Measurements from ENCODE around the gene ERCC4. TPM values are rescaled to one million over a fixed set of nuclear protein-coding genes. Genes with fewer than 3 reads are reported as not detected.

ERCC4 gene
- total RNA-seq, 1 donor from 2014 or later, result 5.2 TPM

DNA sequence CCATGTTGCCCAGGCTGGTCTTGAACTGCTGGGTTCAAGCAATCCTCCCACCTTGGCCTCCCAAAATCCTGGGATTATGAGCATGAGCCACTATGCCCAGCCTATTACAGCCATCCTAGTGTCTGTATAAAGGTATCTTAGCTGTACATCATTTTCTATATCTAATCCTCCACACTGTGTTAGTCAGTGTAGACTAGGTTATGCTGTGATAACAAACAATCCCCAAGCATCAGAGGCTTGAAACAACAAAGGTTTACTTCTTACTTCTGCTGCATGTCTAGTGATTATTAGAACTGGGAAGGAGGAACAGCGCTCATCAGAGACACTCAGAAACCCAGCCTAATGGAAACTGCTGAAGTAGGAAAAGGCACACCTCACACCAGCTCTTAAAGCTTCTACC lies 68.1 kb downstream of the ERCC4 start:
- no peak for ATAC-seq
- DNase-seq (ENCODE audit: low spot score), result no peak

GRCh38 chr16:13992322-13992721 lies 72.4 kb downstream of the ERCC4 start:
- ATAC-seq, result no peak

DNA sequence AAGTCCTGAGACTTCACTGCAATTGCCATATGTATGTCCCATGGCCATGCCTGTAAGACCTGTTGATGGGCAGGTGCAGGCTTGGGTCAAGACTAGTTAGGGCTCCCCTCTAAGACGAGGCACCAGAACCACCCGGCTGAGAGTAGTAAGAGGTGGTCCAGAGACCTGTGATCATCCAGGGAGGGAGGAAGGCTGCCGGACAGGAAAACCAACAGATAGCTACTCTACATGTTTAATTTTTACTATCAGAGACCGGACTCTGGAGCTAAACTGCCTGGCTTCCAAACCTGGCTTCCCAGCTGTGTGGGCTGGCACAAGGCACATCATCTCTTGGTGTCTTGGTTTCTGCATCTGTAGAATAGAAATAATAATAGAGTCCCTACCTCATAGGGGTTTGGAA lies 73.0 kb downstream of the ERCC4 start:
- DNase-seq (ENCODE audit: low spot score) (peak; percentile 19), ATAC-seq (no peak)

More at GRCh38 chr16:13992322-13992721, 72.4 kb downstream of the ERCC4 start:
- peak; percentile 28 for DNase-seq (ENCODE audit: low spot score)

DNA sequence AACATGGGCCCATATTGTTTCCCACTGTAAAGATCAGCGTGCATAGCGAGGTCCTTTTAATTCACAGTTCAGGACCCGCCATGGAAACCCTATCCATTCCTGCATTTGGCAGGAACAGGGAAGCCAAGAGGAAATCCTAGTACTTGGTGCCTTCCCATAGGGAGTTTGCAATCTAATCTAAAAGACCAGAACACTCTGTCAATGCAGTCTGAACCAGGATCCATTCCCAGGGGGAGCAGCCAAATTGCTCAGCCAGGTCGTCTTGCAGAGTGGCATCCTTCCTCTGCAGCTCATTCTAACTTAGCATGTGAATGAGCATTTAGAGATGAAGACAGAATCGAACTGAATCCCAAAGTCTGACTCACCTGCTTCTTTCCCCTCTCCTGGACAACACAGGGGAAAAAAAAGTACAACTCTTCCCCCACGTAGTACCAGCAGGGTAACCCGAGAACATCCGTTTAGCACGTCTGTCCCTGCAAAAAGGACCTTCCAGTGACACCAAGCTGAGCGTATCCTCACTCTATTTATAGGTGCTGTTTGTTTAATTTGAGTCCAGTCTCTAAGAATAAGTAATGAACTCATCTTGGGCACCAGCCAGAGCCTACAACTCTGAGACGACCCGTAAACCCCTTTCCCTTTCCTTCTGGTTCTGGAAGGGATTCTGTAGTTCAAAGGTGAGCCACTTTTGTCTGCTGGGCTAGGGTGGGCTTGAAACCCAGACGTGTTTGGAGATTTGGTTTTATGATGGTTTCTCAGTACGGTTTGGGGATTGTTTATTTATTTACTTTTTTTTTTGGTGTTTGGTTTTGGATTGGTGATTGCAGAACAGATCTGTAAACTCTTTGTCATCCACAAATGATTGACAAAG lies 74.5 kb downstream of the ERCC4 start:
- peak; percentile 15 for ATAC-seq
- DNase-seq (ENCODE audit: low spot score), result peak; percentile 43

GRCh38 chr16:13995194-13995593 lies 75.2 kb downstream of the ERCC4 start:
- DNase-seq (ENCODE audit: low spot score), result peak; percentile 58
- peak; percentile 89 for ATAC-seq

DNA sequence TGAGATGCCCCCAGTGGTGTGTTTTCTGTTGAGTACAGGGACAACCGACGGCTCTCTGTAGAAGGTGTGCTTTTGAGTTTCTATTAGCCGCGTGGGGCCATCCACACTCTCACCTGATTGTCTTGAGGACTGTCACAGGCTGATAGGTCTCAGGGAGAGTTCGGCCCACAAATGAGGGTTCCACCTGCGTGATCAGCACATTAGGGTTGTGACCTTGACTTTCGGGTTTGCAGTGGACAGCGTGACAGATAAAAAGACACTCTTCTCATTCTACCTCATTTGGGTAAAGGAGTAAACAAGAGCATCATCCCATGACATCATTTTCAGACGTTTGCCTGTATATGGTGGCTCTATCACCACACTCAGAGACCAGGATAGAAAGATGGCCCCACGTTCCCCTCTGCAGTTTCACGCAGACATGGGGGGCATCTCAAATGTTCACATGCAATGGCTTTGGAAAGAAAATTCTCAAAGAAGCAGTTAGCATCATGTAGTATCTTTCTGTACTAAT lies 76.9 kb downstream of the ERCC4 start:
- DNase-seq (ENCODE audit: low spot score) (no peak), ATAC-seq (no peak)

DNA sequence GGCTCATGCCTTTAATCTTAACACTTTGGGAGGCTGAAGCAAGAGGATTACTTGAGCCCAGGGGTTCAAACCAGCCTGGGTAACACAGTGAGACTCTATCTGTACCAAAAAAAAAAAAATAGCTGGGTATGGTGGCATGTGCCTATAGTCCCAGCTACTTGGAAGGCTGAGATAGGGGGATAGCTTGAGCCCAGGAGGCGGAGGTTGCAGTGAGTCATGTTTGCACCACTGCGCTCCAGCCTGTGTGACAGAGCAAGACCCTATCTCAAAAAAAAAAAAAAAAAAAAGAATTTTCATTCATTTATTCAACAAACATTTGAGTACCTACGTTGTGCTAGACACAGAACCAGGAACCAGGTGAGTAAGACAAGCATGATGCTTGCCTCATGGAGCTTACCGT lies 77.6 kb downstream of the ERCC4 start:
- ATAC-seq, result no peak

GRCh38 chr16:13997933-13998332 lies 78.0 kb downstream of the ERCC4 start:
- DNase-seq (ENCODE audit: low spot score) (no peak), ATAC-seq (peak; percentile 66)

More for the DNA sequence above, 77.6 kb downstream of the ERCC4 start:
- no peak for DNase-seq (ENCODE audit: low spot score)

DNA sequence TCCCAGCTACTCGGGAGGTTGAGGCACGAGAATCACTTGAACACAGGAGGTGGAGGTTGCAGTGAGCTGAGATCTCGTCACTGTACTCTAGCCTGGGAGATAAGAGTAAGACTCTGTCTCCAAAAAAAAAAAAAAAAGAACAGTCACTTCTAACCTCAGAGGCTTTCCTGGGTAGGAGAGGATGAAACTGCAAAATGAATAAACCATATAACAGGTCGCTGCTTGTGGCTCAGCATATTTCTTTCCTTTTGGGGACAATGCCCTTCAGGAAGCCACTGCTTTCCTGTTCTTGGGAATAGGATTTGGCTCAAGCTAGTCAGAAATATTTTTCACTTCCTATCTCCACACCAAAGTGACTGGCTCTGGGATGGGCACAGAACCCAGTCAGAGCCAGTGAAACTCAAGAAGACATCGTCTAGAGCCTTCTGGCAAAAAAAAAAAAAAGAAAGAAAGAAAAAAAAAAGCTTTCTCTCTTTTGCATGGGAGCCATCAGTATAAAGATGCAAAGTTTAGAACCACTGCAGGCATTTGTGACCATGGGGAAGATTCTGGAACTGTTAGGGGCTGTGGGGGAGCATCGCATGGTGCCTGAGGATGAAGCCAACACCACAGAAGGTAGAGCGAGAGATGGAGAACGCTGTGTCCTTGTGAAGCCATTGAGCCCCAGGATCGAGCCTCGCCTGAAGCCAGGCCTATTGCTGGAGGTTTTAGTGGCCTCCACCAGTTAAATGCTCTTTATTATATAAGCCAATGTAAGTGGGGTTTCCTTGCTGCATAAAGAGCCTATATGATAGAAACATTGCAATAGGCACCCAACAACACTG lies 79.3 kb downstream of the ERCC4 start:
- DNase-seq (ENCODE audit: low spot score) (no peak), ATAC-seq (no peak)

GRCh38 chr16:13999895-14000425 lies 80.0 kb downstream of the ERCC4 start:
- DNase-seq (ENCODE audit: low spot score) (no peak), ATAC-seq (no peak)

DNA sequence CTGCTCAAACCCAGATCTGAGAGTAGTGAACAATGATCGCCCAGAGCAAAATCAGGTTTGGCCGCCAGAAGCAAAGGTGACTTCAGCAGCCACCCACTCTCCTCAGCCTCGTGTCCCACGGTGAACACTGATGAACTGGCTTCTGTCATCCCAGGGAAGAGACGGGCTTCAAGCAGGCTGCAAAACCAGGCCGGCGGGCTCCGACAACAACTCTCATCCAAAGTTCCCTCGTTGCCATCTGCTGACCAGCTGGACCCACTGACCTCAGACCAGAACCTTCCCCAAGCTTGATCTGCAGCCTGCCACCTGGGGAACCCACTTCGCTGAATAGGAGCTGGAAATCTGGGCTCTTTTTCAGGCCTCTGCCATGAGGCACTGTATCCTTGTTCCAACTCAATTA lies 81.6 kb downstream of the ERCC4 start:
- no peak for DNase-seq (ENCODE audit: low spot score)
- ATAC-seq, result no peak

Other genes starting within 250 kb of the ERCC4 start
- 18.5 TPM for gene MRTFB, start 151.2 kb downstream of the ERCC4 start, total RNA-seq